Smooth muscle cell (in vitro differentiated cells): ENCODE data around the gene PRPSAP2. TPM values are rescaled to one million over a fixed set of nuclear protein-coding genes. Genes with fewer than 3 reads are reported as not detected.

ENCODE experiments used
- DNase-seq: peaks from one replicate; lab custom pipeline; 2025; ENCODE audit not compliant: unreplicated experiment; lab: John Stamatoyannopoulos, UW
- H2AFZ ChIP-seq: fragments of 200-600 bp; sonication (generic); 2 replicates; pipeline ENCODE4 v1.6.0; 2016; ENCODE audit warnings: antibody characterized with exemption, low read depth, mild to moderate bottlenecking
- H3F3A ChIP-seq: fragments of 200-600 bp; sonication (generic); 2 replicates; pipeline ENCODE4 v1.6.0; 2017; ENCODE audit warnings: antibody characterized with exemption, low read depth
- H3K27ac ChIP-seq: fragments of 200-600 bp; sonication (generic); 2 replicates; pipeline ENCODE4 v1.5.1; 2016; ENCODE audit warnings: low read depth, mild to moderate bottlenecking
- H3K27me3 ChIP-seq: fragments of 200-600 bp; sonication (generic); 2 replicates; pipeline ENCODE4 v1.6.1; 2016; ENCODE audit warnings: low read depth, mild to moderate bottlenecking
- H3K36me3 ChIP-seq: fragments of 200-600 bp; sonication (generic); 2 replicates; pipeline ENCODE4 v1.5.1; 2016; ENCODE audit warnings: low read depth
- H3K4me1 ChIP-seq: fragments of 200-600 bp; sonication (generic); 2 replicates; pipeline ENCODE4 v1.5.1; 2016; ENCODE audit warnings: low read depth
- H3K4me2 ChIP-seq: fragments of 200-600 bp; sonication (generic); 2 replicates; pipeline ENCODE4 v1.6.0; 2016; ENCODE audit warnings: mild to moderate bottlenecking
- H3K4me3 ChIP-seq: fragments of 200-600 bp; sonication (generic); 2 replicates; pipeline ENCODE4 v1.5.1; 2016; ENCODE audit warnings: mild to moderate bottlenecking
- H3K79me2 ChIP-seq: fragments of 200-600 bp; sonication (generic); 2 replicates; pipeline ENCODE4 v1.6.0; 2016; ENCODE audit warnings: low read depth, mild to moderate bottlenecking
- H3K9ac ChIP-seq: fragments of 200-600 bp; sonication (generic); 2 replicates; pipeline ENCODE4 v1.6.0; 2016; ENCODE audit warnings: low read depth
- H3K9me3 ChIP-seq: fragments of 200-600 bp; sonication (generic); replicated peaks from 2 replicates; pipeline ENCODE4 v1.5.1; 2016; ENCODE audit warnings: low read depth
- H4K20me1 ChIP-seq: fragments of 200-600 bp; sonication (generic); 2 replicates; pipeline ENCODE4 v1.6.0; 2016; ENCODE audit warnings: low read depth
- CTCF ChIP-seq: fragments of 200-600 bp; sonication (generic); IDR thresholded peaks from 2 replicates; pipeline ENCODE4 v1.5.1; 2017; ENCODE audit warnings: borderline replicate concordance, mild to moderate bottlenecking, antibody characterized with exemption; ENCODE audit not compliant: insufficient read depth, poor library complexity, severe bottlenecking
- WGBS: methylation state at CpG from one replicate; pipeline ENCODE4 v1.1.7; 2016; ENCODE audit warnings: low lambda C conversion rate; 5-methylcytosine and 5-hydroxymethylcytosine counted together
- polyA plus RNA-seq: library from polyadenylated mRNA; unstranded; fragments of >200 nt; fragmentation: Nextera tagmentation; extraction: Ambion mirVana; gene quantifications from 2 replicates; pipeline ENCODE4 v1.2.1, GENCODE V29; 2016
- total RNA-seq: library from RNA; depleted of rRNA; stranded (reverse); fragments of >200 nt; gene quantifications from 2 replicates; pipeline ENCODE4 v1.2.3, GENCODE V29; 2014

PRPSAP2 gene
- total and polyA plus RNA-seq, 2 experiments from 2014 or later: 24.0 to 39.8 TPM

DNA sequence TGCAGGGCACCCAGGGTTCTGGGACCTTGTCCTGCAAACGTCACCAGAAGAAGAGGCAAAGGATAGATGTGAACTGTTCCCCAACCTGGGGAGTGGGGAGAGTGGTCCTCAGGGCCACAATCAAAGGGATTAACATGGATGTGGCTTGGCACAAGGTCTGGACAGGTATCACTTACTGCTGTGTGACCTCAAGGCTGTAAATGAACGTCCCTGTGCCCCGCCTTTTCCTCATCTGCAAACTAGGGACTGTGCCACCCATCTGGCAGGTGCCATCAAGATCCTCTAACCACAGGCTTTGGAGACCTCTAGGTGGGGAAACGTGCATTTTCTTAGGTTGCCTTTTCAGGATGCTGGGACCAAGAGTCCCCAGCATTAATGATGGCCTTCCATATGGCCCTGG lies 119.1 kb downstream of the PRPSAP2 start:
- no peaks in the 10 kb centered on the region for H3F3A ChIP-seq
- H3K27me3 ChIP-seq: no peaks in the 10 kb centered on the region
- H4K20me1 ChIP-seq: peaks cover 7% of the 10 kb centered on the region
- H3K4me3 ChIP-seq: no peak overlapping the region
- H3K9me3 ChIP-seq: no peaks in the 10 kb centered on the region
- H2AFZ ChIP-seq: no peak overlapping the region
- no peak overlapping the region for H3K9ac ChIP-seq
- no peaks in the 10 kb centered on the region for H3K36me3 ChIP-seq
- no peak for TF ChIP-seq CTCF
- H3K4me2 ChIP-seq: no peak overlapping the region
- H3K79me2 ChIP-seq: no peaks in the 10 kb centered on the region
- H3K4me1 ChIP-seq: no peaks in the 10 kb centered on the region
- no peak overlapping the region for H3K27ac ChIP-seq
- DNase-seq: no peak
- 95% methylated on average over 4 of the region's 4 CpGs for WGBS

GRCh38 chr17:18977646-18978045 lies 119.7 kb downstream of the PRPSAP2 start:
- Histone ChIP-seq H3F3A (no peaks in the 10 kb centered on the region), H4K20me1 (peaks cover 7% of the 10 kb centered on the region), H3K9ac (no peak overlapping the region), H3K4me3 (no peak overlapping the region), H3K4me1 (peaks cover 3% of the 10 kb centered on the region), H3K9me3 (no peaks in the 10 kb centered on the region), H3K4me2 (no peak overlapping the region), H3K27ac (no peak overlapping the region), H3K27me3 (no peaks in the 10 kb centered on the region), H3K79me2 (no peaks in the 10 kb centered on the region), H2AFZ (no peak overlapping the region), H3K36me3 (no peaks in the 10 kb centered on the region)
- DNase-seq: no peak
- WGBS: 96% methylated on average over 19 of the region's 19 CpGs
- TF ChIP-seq CTCF: no peak

DNA sequence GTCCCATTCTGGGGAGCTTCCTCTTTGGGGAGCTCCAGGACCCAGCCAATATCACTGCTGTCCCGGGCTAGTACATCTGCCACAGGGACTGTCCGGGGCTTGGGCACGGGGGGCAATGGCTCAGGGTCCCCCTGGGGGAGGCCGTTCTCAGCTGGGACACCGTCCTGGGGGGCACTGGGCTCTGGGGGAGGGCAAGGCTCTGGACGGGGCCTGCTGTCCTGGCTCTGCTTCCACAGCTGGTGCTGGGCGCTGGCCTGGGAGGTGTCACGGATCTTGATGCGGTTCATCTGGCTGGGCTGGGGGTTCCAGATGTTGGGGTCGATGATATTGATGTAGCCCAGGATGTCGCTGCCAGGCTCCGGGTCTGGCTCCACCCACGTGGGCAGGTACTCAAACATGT lies 120.1 kb downstream of the PRPSAP2 start:
- peaks cover 7% of the 10 kb centered on the region for H4K20me1 ChIP-seq
- H2AFZ ChIP-seq: no peak overlapping the region
- no peak overlapping the region for H3K4me2 ChIP-seq
- TF ChIP-seq CTCF: no peak
- H3F3A ChIP-seq: no peaks in the 10 kb centered on the region
- H3K36me3 ChIP-seq: no peaks in the 10 kb centered on the region
- WGBS: 94% methylated on average over 13 of the region's 13 CpGs
- no peaks in the 10 kb centered on the region for H3K79me2 ChIP-seq
- H3K27ac ChIP-seq: no peak overlapping the region
- H3K9ac ChIP-seq: no peak overlapping the region
- DNase-seq: no peak
- H3K9me3 ChIP-seq: no peaks in the 10 kb centered on the region
- H3K4me3 ChIP-seq: no peak overlapping the region
- peaks cover 3% of the 10 kb centered on the region for H3K4me1 ChIP-seq
- H3K27me3 ChIP-seq: no peaks in the 10 kb centered on the region

GRCh38 chr17:18978655-18979054 lies 120.7 kb downstream of the PRPSAP2 start:
- Histone ChIP-seq H3F3A (no peaks in the 10 kb centered on the region), H3K27me3 (no peaks in the 10 kb centered on the region), H3K9ac (no peak overlapping the region), H3K27ac (no peak overlapping the region), H4K20me1 (peaks cover 3% of the 10 kb centered on the region), H3K4me1 (peaks cover 3% of the 10 kb centered on the region), H3K4me3 (no peak overlapping the region), H3K79me2 (no peaks in the 10 kb centered on the region), H3K9me3 (no peaks in the 10 kb centered on the region), H3K36me3 (no peaks in the 10 kb centered on the region), H2AFZ (no peak overlapping the region), H3K4me2 (no peak overlapping the region)
- 95% methylated on average over 17 of the region's 17 CpGs for WGBS
- no peak for DNase-seq
- no peak for TF ChIP-seq CTCF
